Right renal pelvis (tissue), 4 donors: Measurements from ENCODE around the gene BPI. TPM values are rescaled to one million over a fixed set of nuclear protein-coding genes. Genes with fewer than 3 reads are reported as not detected.
"Not testable (repeated sequence)": the region's sequence is repeated elsewhere in the genome, so short reads cannot be mapped to it uniquely, and the experiment has no call there.

Source experiments
- DNase-seq, 4 donors: peaks; one replicate each; pipeline ENCODE4 v3.0.0-alpha.2; 2013; ENCODE audit warnings: low read depth in 4 of 4, low spot score in 3 of 4, missing footprints in 1 of 4
- polyA plus RNA-seq, 4 donors: library from polyadenylated mRNA; unstranded; fragments of 120-200 nt; gene quantifications; one replicate each; pipeline ENCODE4 v1.2.1, GENCODE V29; 2013; ENCODE audit not compliant: insufficient read length in 4 of 4

The BPI gene
- polyA plus RNA-seq, 4 donors: 0.80 to 1.4 (median 1.3) TPM; not detected in 1

GRCh38 chr20:38300438-38300837, 3.5 kb upstream of the BPI start:
- no peak for DNase-seq

GRCh38 chr20:38301309-38301708, 2.6 kb upstream of the BPI start:
- DNase-seq: no peak

GRCh38 chr20:38302786-38303185, 1.2 kb upstream of the BPI start:
- no peak for DNase-seq

GRCh38 chr20:38304845-38305447, 990 bp downstream of the BPI start:
- no peak for DNase-seq

GRCh38 chr20:38305541-38305940, 1.6 kb downstream of the BPI start:
- no peak for DNase-seq

- DNase-seq: no peak
These were observed 2.4 kb downstream of the BPI start for GRCh38 chr20:38306379-38306778.

GRCh38 chr20:38307371-38308046, 3.6 kb downstream of the BPI start:
- no peak for DNase-seq

GRCh38 chr20:38308047-38308438, 4.1 kb downstream of the BPI start:
- no peak for DNase-seq

GRCh38 chr20:38308447-38308846, 4.5 kb downstream of the BPI start:
- DNase-seq: no peak

- DNase-seq: no peak
These were observed 7.1 kb downstream of the BPI start for GRCh38 chr20:38311091-38311490.

GRCh38 chr20:38311491-38311890, 7.5 kb downstream of the BPI start:
- no peak for DNase-seq

GRCh38 chr20:38313676-38314075, 9.7 kb downstream of the BPI start:
- DNase-seq: no peak

GRCh38 chr20:38314350-38314749, 10.4 kb downstream of the BPI start:
- DNase-seq: not testable (repeated sequence)

- DNase-seq: no peak
These were observed 11.5 kb downstream of the BPI start for GRCh38 chr20:38315290-38315966.

GRCh38 chr20:38316341-38316740, 12.4 kb downstream of the BPI start:
- no peak for DNase-seq

GRCh38 chr20:38317422-38317821, 13.5 kb downstream of the BPI start:
- DNase-seq: no peak

GRCh38 chr20:38320221-38320620, 16.3 kb downstream of the BPI start:
- no peak for DNase-seq

GRCh38 chr20:38321959-38322598, 18.1 kb downstream of the BPI start:
- DNase-seq: peak in 1 of 4 donors; percentile 38

- DNase-seq: no peak
These were observed 20.2 kb downstream of the BPI start for GRCh38 chr20:38324159-38324558.

GRCh38 chr20:38325167-38325566, 21.2 kb downstream of the BPI start:
- no peak for DNase-seq

GRCh38 chr20:38325905-38326304, 21.9 kb downstream of the BPI start:
- no peak for DNase-seq

GRCh38 chr20:38326309-38326708, 22.4 kb downstream of the BPI start:
- DNase-seq: no peak
